GM21825 (cell line): ENCODE results near the gene PPIE.
A peak's percentile ranks its signal among the peaks of the same experiment; 100 is the strongest.
"Not testable (repeated sequence)": the region's sequence is repeated elsewhere in the genome, so short reads cannot be mapped to it uniquely, and the experiment has no call there.

Experiments used
- ATAC-seq: cut with Tn5 transposase; IDR thresholded peaks from one replicate; pipeline ENCODE4 v1.9.1; 2021; ENCODE audit warnings: mild to moderate bottlenecking, moderate library complexity; ENCODE audit not compliant: unreplicated experiment

The PPIE gene

GRCh38 chr1:39757501-39757900 is 18.8 kb downstream of the PPIE start:
- ATAC-seq = no peak

GRCh38 chr1:39758556-39759435 is 20.1 kb downstream of the PPIE start:
- no peak for ATAC-seq

- ATAC-seq = no peak
These were observed 20.7 kb downstream of the PPIE start for GRCh38 chr1:39759436-39759726.

GRCh38 chr1:39760074-39761008 is 21.7 kb downstream of the PPIE start:
- ATAC-seq = no peak

GRCh38 chr1:39761016-39761415 is 22.3 kb downstream of the PPIE start:
- ATAC-seq = no peak

- ATAC-seq = no peak
These were observed 23.0 kb downstream of the PPIE start for GRCh38 chr1:39761557-39762260.

GRCh38 chr1:39762550-39763540 is 24.2 kb downstream of the PPIE start:
- no peak for ATAC-seq

GRCh38 chr1:39763619-39764374 is 25.1 kb downstream of the PPIE start:
- not testable (repeated sequence) for ATAC-seq

- ATAC-seq = not testable (repeated sequence)
These were observed 25.8 kb downstream of the PPIE start for GRCh38 chr1:39764512-39764911.

GRCh38 chr1:39766466-39766865 is 27.8 kb downstream of the PPIE start:
- ATAC-seq = not testable (repeated sequence)

- ATAC-seq = not testable (repeated sequence)
These were observed 30.8 kb downstream of the PPIE start for GRCh38 chr1:39769502-39769901.

GRCh38 chr1:39770100-39771021 is 31.7 kb downstream of the PPIE start:
- not testable (repeated sequence) for ATAC-seq

GRCh38 chr1:39771022-39771532 is 32.4 kb downstream of the PPIE start, which contains the start of gene OXCT2:
Gene OXCT2 (minus strand): TSS chr1:39771348. CDS start chr1:39771255, 93 bp downstream.
- not testable (repeated sequence) for ATAC-seq

- not testable (repeated sequence) for ATAC-seq
These were observed 34.8 kb downstream of the PPIE start for GRCh38 chr1:39773369-39773979.

GRCh38 chr1:39775141-39775540 is 36.5 kb downstream of the PPIE start:
- not testable (repeated sequence) for ATAC-seq

- peak; percentile 44 for ATAC-seq
These were observed 37.2 kb downstream of the PPIE start for GRCh38 chr1:39775676-39776399.

- ATAC-seq = peak; percentile 53
These were observed 37.7 kb downstream of the PPIE start for GRCh38 chr1:39776400-39776713.
